PC-3 (cell line): ENCODE measurements around the gene PSMC3IP. TPM values are rescaled to one million over a fixed set of nuclear protein-coding genes. Genes with fewer than 3 reads are reported as not detected.

Experiments used
- ATAC-seq: fragments of 200-7000 bp; cut with Tn5 transposase; 2 replicates; pipeline ENCODE4 v1.9.1; 2020; ENCODE audit warnings: mild to moderate bottlenecking, moderate library complexity
- BruUV-seq: library from RNA; stranded (reverse); fragments of 400-500 nt; replicated peaks from 2 replicates; lab custom pipeline; 2021; lab: Mats Ljungman, UMichigan
- CTCF ChIA-PET: fragments of 300-600 bp; sonication (Branson Sonifier 250); formaldehyde crosslinking; loops from one replicate; lab custom pipeline; 2022; ENCODE audit warnings: antibody characterized with exemption; lab: Charles Lee
- POLR2A ChIA-PET: fragments of 300-600 bp; sonication (Branson Sonifier 250); formaldehyde crosslinking; loops from one replicate; lab custom pipeline; 2022; ENCODE audit warnings: antibody characterized with exemption; ENCODE audit not compliant: unreplicated experiment; lab: Charles Lee
- DNase-seq: peaks from one replicate; pipeline ENCODE4 v3.0.0-alpha.2; 2015
- H2AFZ ChIP-seq: fragments of 300-600 bp; sonication (generic); 2 replicates; pipeline ENCODE4 v1.6.0; 2016; ENCODE audit warnings: antibody characterized with exemption, low read length
- H3F3A ChIP-seq: fragments of 300-600 bp; sonication (generic); one replicate; pipeline ENCODE4 v1.6.0; 2017; ENCODE audit warnings: antibody characterized with exemption, low read length, control low read depth, mild to moderate bottlenecking; ENCODE audit not compliant: unreplicated experiment
- H3K27ac ChIP-seq: fragments of 300-600 bp; sonication (generic); 2 replicates; pipeline ENCODE4 v1.5.1; 2016; ENCODE audit warnings: mild to moderate bottlenecking, low read length
- H3K27me3 ChIP-seq: fragments of 300-600 bp; sonication (generic); 2 replicates; pipeline ENCODE4 v1.6.1; 2016; ENCODE audit warnings: low read length, mixed read lengths
- H3K36me3 ChIP-seq: fragments of 300-600 bp; sonication (generic); 2 replicates; pipeline ENCODE4 v1.6.1; 2016; ENCODE audit warnings: low read depth, mixed run types, low read length, mixed read lengths
- H3K4me1 ChIP-seq: fragments of 300-600 bp; sonication (generic); 2 replicates; pipeline ENCODE4 v1.5.1; 2016; ENCODE audit warnings: low read length; ENCODE audit not compliant: insufficient read depth
- H3K4me2 ChIP-seq: fragments of 300-600 bp; sonication (generic); 2 replicates; pipeline ENCODE4 v1.6.0; 2016; ENCODE audit warnings: low read length
- H3K4me3 ChIP-seq: fragments of 300-600 bp; sonication (generic); 2 replicates; pipeline ENCODE4 v1.5.1; 2016; ENCODE audit warnings: mild to moderate bottlenecking, low read length, mixed read lengths
- H3K79me2 ChIP-seq: fragments of 300-600 bp; sonication (generic); 2 replicates; pipeline ENCODE4 v1.6.1; 2017; ENCODE audit warnings: low read length, mixed read lengths
- H3K9ac ChIP-seq: fragments of 300-600 bp; sonication (generic); 2 replicates; pipeline ENCODE4 v1.6.0; 2016; ENCODE audit warnings: mild to moderate bottlenecking, low read length
- H3K9me2 ChIP-seq: fragments of 300-600 bp; sonication (generic); replicated peaks from 2 replicates; pipeline ENCODE4 v1.6.1; 2016; ENCODE audit warnings: mixed run types, low read length, mixed read lengths
- H3K9me3 ChIP-seq: fragments of 300-600 bp; sonication (generic); 2 replicates; pipeline ENCODE4 v1.6.1; 2016; ENCODE audit warnings: low read length, mixed read lengths
- H4K20me1 ChIP-seq: fragments of 300-600 bp; sonication (generic); 2 replicates; pipeline ENCODE4 v1.6.1; 2016; ENCODE audit warnings: low read length, mixed read lengths
- EZH2 ChIP-seq: fragments of 300-600 bp; sonication (generic); IDR thresholded peaks from one replicate; pipeline ENCODE4 v1.6.1; 2017; ENCODE audit warnings: antibody characterized with exemption, mild to moderate bottlenecking, low read length; ENCODE audit not compliant: unreplicated experiment
- EZH2phosphoT487 ChIP-seq: fragments of 300-600 bp; sonication (generic); IDR thresholded peaks from 2 replicates; pipeline ENCODE4 v1.6.1; 2018; ENCODE audit warnings: mild to moderate bottlenecking, antibody characterized with exemption, low read length, borderline replicate concordance
- intact Hi-C: fragments of 100-400 bp; cut with micrococcal nuclease; formaldehyde crosslinking; loops from 2 replicates; pipeline ENCODE4 v1.9.0; 2023
- total RNA-seq: library from RNA; depleted of rRNA; stranded (reverse); fragments of >200 nt; gene quantifications from 2 replicates; pipeline ENCODE4 v1.2.3, GENCODE V29; 2014
- TF ChIP-seq, protein P1 (sequence below): fragments of 300-600 bp; sonication (generic); conservative IDR thresholded peaks from 2 replicates; pipeline ENCODE4 v1.5.1; 2017; ENCODE audit warnings: antibody characterized with exemption, low read depth, mild to moderate bottlenecking, low read length

PSMC3IP gene
- total RNA-seq, 1 experiment from 2014 or later: 20.3 TPM

DNA sequence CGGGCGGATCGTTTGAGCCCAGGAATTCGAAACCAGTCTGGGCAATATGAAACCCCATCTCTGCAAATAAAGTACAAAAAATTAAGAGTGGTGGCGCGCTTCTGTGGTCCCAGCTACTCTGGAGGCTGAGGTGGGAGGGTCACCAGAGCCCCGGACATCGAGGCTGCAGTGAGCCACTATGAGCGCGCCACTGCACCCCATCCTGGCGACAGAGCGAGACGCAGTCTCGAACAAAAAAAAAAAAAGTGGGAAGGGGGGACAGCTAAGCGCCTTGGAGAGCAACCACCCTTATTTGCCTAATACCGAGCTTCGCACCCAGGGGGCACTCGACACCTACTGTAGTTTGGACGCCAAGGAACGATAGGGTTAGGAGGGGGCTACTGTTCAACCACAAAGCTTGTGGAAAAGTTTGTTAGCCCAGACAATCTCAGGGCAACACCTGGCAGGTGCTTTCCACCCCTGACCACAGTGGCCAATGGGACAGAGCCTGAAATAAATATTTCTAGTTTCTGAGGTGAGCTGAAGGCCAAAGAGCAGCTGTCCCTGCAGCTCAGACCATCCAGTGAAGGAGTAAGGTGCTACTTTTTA lies 847 bp upstream of the PSMC3IP start:
- H3K36me3 ChIP-seq: peaks cover under 1% of the 10 kb centered on the region
- no peaks in the 10 kb centered on the region for H3K9me3 ChIP-seq
- no peaks in the 10 kb centered on the region for H4K20me1 ChIP-seq
- H3K27me3 ChIP-seq: no peaks in the 10 kb centered on the region
- H3K4me3 ChIP-seq: peak overlapping the region; percentile 100
- H3F3A ChIP-seq: peaks cover 6% of the 10 kb centered on the region
- TF ChIP-seq, protein P1, sequence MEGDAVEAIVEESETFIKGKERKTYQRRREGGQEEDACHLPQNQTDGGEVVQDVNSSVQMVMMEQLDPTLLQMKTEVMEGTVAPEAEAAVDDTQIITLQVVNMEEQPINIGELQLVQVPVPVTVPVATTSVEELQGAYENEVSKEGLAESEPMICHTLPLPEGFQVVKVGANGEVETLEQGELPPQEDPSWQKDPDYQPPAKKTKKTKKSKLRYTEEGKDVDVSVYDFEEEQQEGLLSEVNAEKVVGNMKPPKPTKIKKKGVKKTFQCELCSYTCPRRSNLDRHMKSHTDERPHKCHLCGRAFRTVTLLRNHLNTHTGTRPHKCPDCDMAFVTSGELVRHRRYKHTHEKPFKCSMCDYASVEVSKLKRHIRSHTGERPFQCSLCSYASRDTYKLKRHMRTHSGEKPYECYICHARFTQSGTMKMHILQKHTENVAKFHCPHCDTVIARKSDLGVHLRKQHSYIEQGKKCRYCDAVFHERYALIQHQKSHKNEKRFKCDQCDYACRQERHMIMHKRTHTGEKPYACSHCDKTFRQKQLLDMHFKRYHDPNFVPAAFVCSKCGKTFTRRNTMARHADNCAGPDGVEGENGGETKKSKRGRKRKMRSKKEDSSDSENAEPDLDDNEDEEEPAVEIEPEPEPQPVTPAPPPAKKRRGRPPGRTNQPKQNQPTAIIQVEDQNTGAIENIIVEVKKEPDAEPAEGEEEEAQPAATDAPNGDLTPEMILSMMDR: peak; percentile 75
- TF ChIP-seq EZH2 (no peak), EZH2phosphoT487 (no peak)
- intact Hi-C loops: no loop called here
- ChIA-PET CTCF (interaction anchor here (0.6 to 2.1 kb wide), 15 partner anchors 30 to 205 kb away, joined by 3 to 16 read pairs (median 4); partner anchors contain the start of genes CCR10, RETREG3 and TUBG1), POLR2A (interaction anchor here (0.7 kb wide), 1 partner anchor 216 kb away, joined by 9 read pairs; no protein-coding TSS in a partner anchor)
- ATAC-seq (peak; percentile 37), DNase-seq (peak; percentile 74)
- H3K4me2 ChIP-seq: peak overlapping the region; percentile 100
- BruUV-seq: no TSS peak
- H3K9me2 ChIP-seq: no peaks in the 10 kb centered on the region
- peak overlapping the region; percentile 98 for H3K9ac ChIP-seq
- peak overlapping the region; percentile 70 for H3K27ac ChIP-seq
- H3K4me1 ChIP-seq: peaks cover 13% of the 10 kb centered on the region; the same call in 1 of the 2 replicates
- H3K79me2 ChIP-seq: peaks cover 30% of the 10 kb centered on the region
- H2AFZ ChIP-seq: peak overlapping the region; percentile 99

DNA sequence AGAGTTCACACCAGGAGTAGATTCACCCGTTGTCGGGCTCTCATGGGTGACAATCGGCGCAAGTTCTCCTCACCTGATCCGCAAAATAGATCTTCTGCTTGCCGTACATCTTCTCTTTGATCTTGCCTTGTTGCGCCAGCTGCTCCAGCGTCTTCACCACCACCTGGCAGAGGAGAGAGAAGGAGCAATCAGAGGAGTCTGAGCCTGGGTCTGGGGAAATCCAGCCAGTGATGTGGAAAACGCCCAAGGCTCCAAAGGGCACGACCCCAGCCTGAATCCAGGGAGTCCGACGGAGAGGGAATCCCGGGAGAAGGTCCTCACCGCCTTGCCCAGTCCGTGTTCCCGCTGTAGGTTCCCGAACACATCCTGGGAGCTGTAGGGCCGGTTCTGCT lies 393 bp downstream of the PSMC3IP start:
- Histone ChIP-seq H3K9ac (peak overlapping the region; percentile 98), H3K4me3 (peak overlapping the region; percentile 100), H4K20me1 (no peaks in the 10 kb centered on the region), H3K36me3 (peaks cover 9% of the 10 kb centered on the region), H3K79me2 (peaks cover 30% of the 10 kb centered on the region), H3K9me2 (no peaks in the 10 kb centered on the region), H3K27ac (peak overlapping the region; percentile 46), H3K9me3 (no peaks in the 10 kb centered on the region), H2AFZ (peak overlapping the region; percentile 99), H3K4me1 (peaks cover 13% of the 10 kb centered on the region; the same call in 1 of the 2 replicates), H3F3A (peaks cover 6% of the 10 kb centered on the region), H3K4me2 (peak overlapping the region; percentile 100), H3K27me3 (no peaks in the 10 kb centered on the region)
- POLR2A ChIA-PET: interaction anchor here (0.5 kb wide), 1 partner anchor 155 kb away, joined by 6 read pairs; no protein-coding TSS in a partner anchor
- DNase-seq: peak; percentile 4
- TF ChIP-seq, protein P1: no peak
- TF ChIP-seq EZH2: no peak
- BruUV-seq: TSS peak; percentile 29
- intact Hi-C loops: loop anchor here (2.0 kb wide), 1 partner anchor 102 kb away; no protein-coding TSS in a partner anchor
- peak; percentile 40 for ATAC-seq
- CTCF ChIA-PET: interaction anchor here (0.5 to 2.1 kb wide), 4 partner anchors 32 to 481 kb away, joined by 3 to 16 read pairs (median 14); partner anchors contain the start of genes RETREG3 and TUBG1

DNA sequence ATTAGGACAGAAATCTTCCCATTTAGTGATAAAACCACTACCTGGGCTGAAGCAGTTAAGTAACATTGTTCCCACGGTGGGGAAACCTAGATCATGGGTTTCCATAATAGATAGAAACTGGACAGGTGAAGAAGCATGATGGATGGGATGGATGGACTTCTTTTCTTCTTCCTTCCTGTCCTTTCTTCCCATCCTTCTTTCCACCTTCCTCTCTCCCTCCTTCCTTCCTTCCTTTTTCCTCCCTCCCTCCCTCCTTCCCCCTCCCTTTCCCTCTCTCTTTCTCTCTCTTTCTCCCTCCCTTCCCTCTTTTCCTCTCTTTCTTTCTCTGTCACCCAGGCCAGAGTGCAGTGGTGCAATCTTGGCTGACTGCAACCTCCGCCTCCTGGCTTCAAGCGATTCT lies 3.1 kb downstream of the PSMC3IP start:
- H4K20me1 ChIP-seq: no peaks in the 10 kb centered on the region
- H3K9ac ChIP-seq: no peak overlapping the region
- no TSS peak for BruUV-seq
- ChIA-PET POLR2A (interaction anchor here (0.6 to 0.7 kb wide), 2 partner anchors 33 to 223 kb away, joined by 3 read pairs; no protein-coding TSS in a partner anchor), CTCF (no interaction called here)
- peaks cover 6% of the 10 kb centered on the region for H3F3A ChIP-seq
- no peak for ATAC-seq
- H3K9me3 ChIP-seq: no peaks in the 10 kb centered on the region
- H3K4me3 ChIP-seq: no peak overlapping the region
- peaks cover 13% of the 10 kb centered on the region; the same call in 1 of the 2 replicates for H3K4me1 ChIP-seq
- no peaks in the 10 kb centered on the region for H3K27me3 ChIP-seq
- H3K79me2 ChIP-seq: peaks cover 35% of the 10 kb centered on the region
- no peak overlapping the region for H2AFZ ChIP-seq
- H3K4me2 ChIP-seq: no peak overlapping the region
- no peaks in the 10 kb centered on the region for H3K9me2 ChIP-seq
- TF ChIP-seq EZH2phosphoT487: no peak
- TF ChIP-seq, protein P1: no peak
- no peak for TF ChIP-seq EZH2
- DNase-seq: no peak
- no peak overlapping the region for H3K27ac ChIP-seq
- intact Hi-C loops: no loop called here
- H3K36me3 ChIP-seq: peaks cover 22% of the 10 kb centered on the region; the same call in 1 of the 2 replicates
